ENCODE data around the gene OSER1.
"Not testable (repeated sequence)": the region's sequence is repeated elsewhere in the genome, so short reads cannot be mapped to it uniquely, and the experiment has no call there.

Gene OSER1

GRCh38 chr20:44210406-44211176 lies at the start of gene OSER1:
OSER1 (minus strand) TSS chr20:44210771; CDS start chr20:44206957, 3,814 bp downstream.
- DNase-seq = peak; percentile 99

DNA sequence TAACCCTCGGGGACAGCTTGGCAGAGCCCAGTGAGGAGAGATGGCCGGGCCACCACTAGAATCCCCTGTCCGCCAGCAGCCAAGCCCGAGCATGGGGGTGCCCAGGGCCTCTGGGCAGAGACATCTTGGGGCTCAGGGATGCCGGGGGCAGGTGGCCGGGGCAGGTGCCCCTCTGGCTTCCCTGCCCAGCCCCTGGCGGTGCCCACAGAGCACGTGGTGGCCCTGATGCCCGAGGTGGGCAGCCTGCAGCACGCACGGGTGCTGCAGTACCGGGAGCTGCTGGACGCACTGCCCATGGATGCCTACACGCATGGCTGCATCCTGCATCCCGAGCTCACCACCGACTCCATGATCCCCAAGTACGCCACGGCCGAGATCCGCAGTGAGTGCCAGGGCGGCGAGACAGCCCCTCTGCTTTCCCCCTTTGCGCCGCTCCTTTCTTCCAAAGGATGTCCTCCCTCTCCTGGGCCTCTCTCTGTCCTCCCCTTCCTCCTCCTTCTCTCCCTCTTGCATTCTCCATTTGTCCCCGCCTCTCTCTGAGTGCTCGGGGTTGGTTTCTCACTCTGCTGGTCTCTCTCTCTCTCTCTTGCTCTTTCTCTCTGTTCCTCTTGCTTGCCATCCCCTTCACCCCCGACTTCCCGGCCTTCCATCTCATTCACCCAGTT lies 47.8 kb upstream of the OSER1 start:
- DNase-seq = no peak

DNA sequence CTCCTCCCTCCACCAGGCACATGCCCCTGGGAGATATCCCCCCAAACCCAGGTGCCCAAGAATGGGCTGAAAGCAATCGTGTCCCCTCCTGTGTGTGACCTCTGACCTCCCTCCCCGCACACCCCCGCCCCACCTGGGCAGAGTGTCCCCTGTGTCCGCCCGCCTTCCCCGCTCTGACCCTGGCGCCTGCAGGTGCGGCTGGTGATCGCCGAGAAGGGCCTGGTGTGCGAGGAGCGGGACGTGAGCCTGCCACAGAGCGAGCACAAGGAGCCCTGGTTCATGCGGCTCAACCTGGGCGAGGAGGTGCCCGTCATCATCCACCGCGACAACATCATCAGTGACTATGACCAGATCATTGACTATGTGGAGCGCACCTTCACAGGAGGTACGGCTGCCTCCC lies 46.4 kb upstream of the OSER1 start:
- DNase-seq = no peak

DNA sequence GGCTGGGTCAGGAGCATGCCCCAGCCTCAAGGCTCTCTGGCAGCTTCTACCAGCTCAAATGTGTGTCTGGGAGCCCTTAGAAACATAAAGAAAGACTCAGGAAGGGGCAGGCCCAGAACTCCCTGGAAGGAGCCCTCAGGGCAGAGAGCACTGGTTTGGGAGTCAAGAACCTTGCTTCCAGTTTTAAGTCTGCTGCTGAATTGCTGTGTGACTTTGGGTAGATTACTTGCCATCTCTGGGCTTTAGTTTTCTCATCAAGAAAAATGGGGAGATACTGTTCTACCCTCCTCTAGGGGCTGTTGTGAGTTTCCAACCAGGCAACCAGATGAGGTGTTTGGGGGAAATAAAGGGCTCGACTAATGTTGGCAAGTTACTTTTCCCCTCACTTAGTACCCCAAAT lies 45.4 kb upstream of the OSER1 start:
- DNase-seq = no peak

GRCh38 chr20:44254073-44254472 lies 43.5 kb upstream of the OSER1 start:
- no peak for DNase-seq

GRCh38 chr20:44253528-44253927 lies 43.0 kb upstream of the OSER1 start:
- no peak for DNase-seq

DNA sequence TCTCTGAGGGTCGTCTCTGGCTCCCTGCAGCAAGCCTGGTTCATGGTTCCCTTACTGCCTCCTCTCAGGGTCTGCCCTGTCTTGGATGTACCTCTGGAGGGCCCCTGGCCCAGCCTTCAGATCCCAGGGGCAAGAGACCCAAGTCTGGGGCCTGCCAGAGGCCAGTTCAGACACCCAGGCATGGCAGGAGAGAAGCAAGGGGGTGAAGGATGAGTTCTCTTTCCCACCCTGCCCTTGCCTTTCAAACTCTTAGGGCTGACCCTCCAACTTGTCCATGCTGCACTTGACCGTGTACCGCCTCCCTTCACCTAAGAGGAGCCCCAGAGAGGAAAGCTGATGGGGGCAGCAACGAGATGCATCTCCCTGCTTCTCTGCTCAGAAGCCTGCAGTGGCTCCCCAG lies 40.7 kb upstream of the OSER1 start:
- DNase-seq = no peak

DNA sequence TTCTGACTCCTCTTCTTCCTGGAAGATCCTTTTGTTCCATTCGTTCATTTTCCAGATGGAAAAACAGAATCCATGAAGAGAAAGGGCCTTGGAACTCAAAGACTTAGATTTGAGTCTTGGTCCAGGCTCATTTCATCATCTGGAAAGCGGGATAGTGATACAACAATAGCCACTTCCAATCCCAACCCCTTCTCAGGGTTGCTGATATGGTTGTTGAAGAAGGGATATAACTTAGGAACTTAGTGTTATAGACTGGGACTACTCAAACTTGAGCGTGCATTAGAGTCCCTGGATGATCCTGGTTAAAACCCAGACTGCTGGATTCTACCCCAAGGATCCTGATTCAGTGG lies 37.8 kb upstream of the OSER1 start:
- no peak for DNase-seq

- DNase-seq = peak; percentile 16
These were observed 37.2 kb upstream of the OSER1 start for GRCh38 chr20:44247586-44248409.

DNA sequence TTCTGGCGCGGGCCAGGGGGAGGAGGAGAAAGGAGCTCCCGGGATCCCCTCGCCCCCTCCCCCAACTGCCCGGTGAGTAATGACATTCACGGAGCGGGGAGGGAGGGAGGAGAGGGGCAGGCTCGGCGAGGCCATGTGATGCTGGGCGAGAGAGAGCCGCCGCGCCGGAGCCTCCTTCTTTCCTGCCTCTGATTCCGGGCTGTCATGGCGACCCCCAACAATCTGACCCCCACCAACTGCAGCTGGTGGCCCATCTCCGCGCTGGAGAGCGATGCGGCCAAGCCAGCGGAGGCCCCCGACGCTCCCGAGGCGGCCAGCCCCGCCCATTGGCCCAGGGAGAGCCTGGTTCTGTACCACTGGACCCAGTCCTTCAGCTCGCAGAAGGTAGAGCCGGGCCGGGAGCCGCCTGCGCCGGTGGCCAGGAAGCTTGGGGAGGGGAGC lies 36.6 kb upstream of the OSER1 start, which contains the start of gene GDAP1L1:
Gene GDAP1L1, plus strand, starts transcription at position 178 of the 441 bp plus-strand sequence. Its CDS starts 27 bp downstream, at position 205.
- DNase-seq = no peak

DNA sequence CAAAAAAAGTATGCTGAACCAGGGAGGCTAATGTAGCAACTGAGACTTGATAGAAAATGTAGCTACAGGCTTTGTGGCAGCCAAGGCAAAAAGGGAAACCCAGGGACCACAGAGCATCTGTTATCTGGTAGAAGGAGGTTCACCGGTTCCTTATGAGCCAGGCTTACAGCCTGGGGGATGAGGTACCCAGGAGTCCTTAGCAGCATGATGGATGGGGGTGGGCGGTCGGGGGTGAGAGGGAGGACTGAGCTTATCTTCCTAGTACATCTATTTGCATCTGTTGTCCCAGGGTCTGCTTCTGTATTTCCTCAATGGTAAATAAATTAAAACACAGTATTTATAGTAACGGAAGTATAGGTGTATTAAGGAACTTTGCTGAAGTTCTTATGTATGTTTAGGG lies 35.4 kb upstream of the OSER1 start:
- no peak for DNase-seq

DNA sequence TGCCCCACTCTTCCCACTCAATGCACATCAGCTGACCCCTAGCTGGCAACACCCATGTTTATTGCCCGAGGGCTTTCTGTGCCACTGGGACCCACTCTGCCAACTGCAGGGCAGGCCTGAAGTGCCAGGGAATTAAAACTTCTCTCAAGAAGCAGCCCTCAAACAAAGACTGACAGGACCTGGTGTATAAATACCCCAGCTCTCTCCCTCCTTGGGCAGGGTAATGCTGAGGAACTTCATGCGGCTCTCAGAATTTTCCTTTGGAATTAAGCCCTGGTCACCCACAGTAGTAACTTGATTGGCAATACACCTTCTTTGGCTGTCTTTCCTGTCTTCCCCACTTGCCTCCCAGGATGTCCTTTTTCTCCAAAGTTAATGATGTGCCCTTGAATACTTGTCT lies 31.2 kb upstream of the OSER1 start:
- no peak for DNase-seq

DNA sequence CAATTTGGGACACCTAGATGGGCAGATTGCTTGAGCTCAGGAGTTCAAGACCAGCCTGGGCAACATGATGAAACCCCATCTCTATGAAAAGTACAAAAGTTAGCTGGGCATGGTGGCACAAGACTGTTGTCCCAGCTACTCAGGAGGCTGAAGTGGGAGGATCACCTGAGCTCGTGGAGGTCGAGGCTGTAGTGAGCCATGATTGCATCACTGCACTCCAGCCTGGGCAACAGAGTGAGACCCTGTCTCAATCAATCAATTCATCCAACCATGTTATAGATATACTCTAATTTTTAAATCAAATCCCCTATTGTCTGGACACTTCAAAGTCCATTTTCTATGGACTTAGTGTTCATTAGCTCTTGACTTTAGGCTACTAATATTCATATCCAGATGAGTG lies 26.3 kb upstream of the OSER1 start:
- not testable (repeated sequence) for DNase-seq

DNA sequence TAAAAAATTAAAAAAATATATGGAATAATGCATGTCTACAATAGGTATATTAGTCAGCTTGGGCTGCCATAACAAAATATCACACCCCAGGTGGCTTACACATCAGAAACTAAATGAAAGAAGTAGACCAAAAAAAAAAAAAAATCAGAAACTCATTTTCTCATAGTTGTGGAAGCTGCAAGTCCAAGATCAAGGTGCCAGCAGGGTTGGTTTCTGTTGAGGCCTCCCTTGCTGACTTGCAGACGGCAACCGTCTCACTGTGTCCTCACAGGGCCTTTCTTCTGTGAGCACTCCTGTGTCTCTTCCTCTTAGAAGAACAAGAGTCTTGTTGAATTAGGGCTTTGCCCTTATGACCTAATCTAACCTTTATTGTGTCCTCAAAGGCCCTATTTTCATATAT lies 25.1 kb upstream of the OSER1 start:
- no peak for DNase-seq

DNA sequence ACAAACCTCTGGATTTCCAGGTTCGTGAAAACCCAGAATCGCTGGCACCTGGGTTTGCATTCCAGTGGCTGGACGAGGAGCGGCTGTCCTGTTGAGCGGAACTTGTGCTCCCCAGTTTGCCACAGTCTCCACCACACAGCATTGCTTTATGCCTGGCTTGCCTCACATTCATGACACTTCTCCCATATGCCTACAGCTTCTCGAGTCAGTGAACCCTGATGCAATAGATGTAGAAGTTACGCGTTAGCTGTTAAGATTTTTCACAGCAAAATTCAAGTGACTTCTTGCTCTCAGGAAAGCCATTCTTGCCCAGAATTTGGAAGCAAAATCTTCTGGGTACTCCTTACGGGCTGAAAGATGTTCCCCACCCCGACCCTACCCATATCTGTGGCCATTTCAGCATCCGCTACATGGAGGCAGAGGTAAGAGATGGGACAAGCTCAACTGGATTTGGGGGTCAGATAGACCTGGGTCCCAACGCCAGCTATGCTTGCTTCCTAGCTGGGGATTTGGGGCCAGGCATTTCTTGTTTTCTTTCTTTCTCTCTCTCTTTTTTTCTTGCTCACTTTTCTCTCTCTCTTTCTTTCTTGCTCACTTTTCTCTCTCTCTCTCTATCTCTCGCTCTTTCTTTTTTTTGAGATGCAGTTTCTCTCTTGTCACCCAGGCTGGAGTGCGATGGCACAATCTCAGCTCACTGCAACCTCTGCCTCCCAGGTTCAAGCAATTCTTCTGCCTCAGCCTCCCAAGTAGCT lies 24.2 kb upstream of the OSER1 start:
- no peak for DNase-seq

DNA sequence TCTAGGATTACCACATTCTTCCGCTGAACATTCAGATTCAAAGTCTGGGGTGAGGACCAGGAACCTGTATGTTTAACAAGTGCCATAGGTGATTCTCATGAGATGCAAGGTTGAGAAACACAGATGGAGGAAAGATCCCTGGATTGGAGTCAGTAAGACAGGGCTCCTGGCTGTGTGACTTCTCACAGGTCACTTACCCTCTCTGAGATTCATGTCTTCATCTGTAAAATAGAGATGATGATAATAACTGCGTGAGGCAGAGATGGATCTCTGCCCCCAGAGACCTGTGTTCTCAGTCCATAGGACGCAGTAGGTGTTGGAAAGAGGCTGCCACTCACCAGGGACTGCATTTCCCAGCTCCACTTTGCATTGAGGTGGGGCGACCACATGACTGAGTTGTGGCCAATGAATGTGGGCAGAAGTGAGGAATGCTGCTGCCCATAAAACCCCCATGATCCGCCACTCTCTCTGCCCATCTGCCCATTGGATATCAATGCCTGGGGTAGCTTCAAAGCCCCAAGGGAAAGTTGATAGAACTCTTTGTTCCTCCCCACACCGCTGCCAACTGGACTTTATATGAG lies 23.0 kb upstream of the OSER1 start:
- no peak for DNase-seq

DNA sequence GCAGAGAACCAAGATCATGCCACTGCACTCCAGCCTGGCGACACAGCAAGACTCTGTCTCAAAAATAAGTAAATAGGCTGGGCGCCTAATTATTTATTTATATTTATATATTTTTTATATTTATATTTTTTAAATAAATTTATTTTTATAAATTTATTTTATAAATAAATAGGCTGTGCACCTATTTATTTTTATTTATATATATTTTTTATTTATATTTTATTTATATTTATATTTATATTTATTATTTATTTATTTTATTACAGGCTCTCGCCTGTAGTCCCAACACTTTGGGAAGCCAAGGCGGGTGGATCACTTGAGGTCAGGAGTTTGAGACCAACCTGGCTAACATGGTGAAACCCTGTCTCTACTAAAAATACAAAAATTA lies 21.9 kb upstream of the OSER1 start:
- DNase-seq = not testable (repeated sequence)

GRCh38 chr20:44231713-44232468 lies 21.3 kb upstream of the OSER1 start:
- no peak for DNase-seq

DNA sequence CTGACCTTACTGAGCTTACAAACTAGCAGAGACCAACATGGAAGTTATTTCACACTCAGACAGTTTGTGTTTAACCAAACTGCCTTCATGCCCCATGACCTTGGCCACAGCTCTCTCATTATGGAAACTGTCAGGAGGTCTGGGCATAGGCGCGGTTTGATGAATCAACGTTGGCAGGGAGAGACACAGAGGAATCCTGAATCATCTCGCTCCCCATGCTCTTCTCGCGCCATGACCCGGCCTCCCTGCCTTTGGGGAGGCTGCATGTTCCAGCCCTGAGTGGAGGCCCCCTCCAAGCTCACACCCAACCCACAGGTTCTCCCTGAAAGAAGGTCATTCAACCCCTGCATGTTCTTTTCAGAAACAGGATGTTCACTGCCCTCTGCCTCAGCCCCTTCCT lies 20.6 kb upstream of the OSER1 start:
- no peak for DNase-seq

GRCh38 chr20:44228465-44229258 lies 18.1 kb upstream of the OSER1 start:
- DNase-seq = no peak

GRCh38 chr20:44224637-44225036 lies 14.1 kb upstream of the OSER1 start:
- DNase-seq = no peak

Data from suppressor macrophage treated with lipopolysaccharide for 4 hours (primary cell).